Memory B cell (primary cell): ENCODE measurements around the gene UGT1A10.

Source experiments
- ATAC-seq: fragments of 150-1000 bp; cut with Tn5 transposase; 2 replicates; pipeline ENCODE4 v1.10.0; 2021; ENCODE audit warnings: low read depth, mild to moderate bottlenecking, moderate library complexity
- DNase-seq, 2 donors: peaks; one replicate each; pipeline ENCODE4 v3.0.0; 2022; ENCODE audit warnings: low spot score in 2 of 2
- H3K27ac Mint-ChIP-seq: one replicate; pipeline ENCODE4 v1.8.0; 2022; ENCODE audit warnings: mild to moderate bottlenecking, moderate library complexity, mixed read lengths
- H3K27me3 Mint-ChIP-seq: one replicate; pipeline ENCODE4 v1.8.0; 2022; ENCODE audit warnings: mixed read lengths
- H3K36me3 Mint-ChIP-seq: one replicate; pipeline ENCODE4 v1.8.0; 2022; ENCODE audit warnings: mild to moderate bottlenecking, mixed read lengths
- H3K4me1 Mint-ChIP-seq: one replicate; pipeline ENCODE4 v1.8.0; 2022; ENCODE audit warnings: mixed read lengths
- H3K4me3 Mint-ChIP-seq: one replicate; pipeline ENCODE4 v1.8.0; 2022; ENCODE audit warnings: mild to moderate bottlenecking, moderate library complexity, mixed read lengths
- H3K9me3 Mint-ChIP-seq: one replicate; pipeline ENCODE4 v1.8.0; 2022; ENCODE audit warnings: mixed read lengths

UGT1A10 gene

GRCh38 chr2:233671290-233672161 is 35.3 kb downstream of the UGT1A10 start, which contains the start of gene UGT1A9:
Gene UGT1A9 (plus strand): TSS chr2:233671898. CDS start chr2:233671935, 37 bp downstream.
- Mint-ChIP-seq H3K9me3 (peaks cover 2% of the 10 kb centered on the region), H3K4me1 (no peaks in the 10 kb centered on the region), H3K27ac (no peak within 1 kb of the TSS), H3K4me3 (no peak within 1 kb of the TSS), H3K27me3 (peaks cover 12% of the 10 kb centered on the region), H3K36me3 (peaks cover 2% of the 10 kb centered on the region)
- no peak for DNase-seq
- ATAC-seq = no peak

GRCh38 chr2:233672886-233673285 is 36.6 kb downstream of the UGT1A10 start:
- H3K27ac Mint-ChIP-seq = no peak overlapping the region
- DNase-seq (no peak), ATAC-seq (no peak)
- peaks cover 2% of the 10 kb centered on the region for H3K9me3 Mint-ChIP-seq
- H3K4me1 Mint-ChIP-seq = no peaks in the 10 kb centered on the region
- no peak overlapping the region for H3K4me3 Mint-ChIP-seq
- H3K27me3 Mint-ChIP-seq = peaks cover 12% of the 10 kb centered on the region
- peaks cover 2% of the 10 kb centered on the region for H3K36me3 Mint-ChIP-seq

GRCh38 chr2:233673896-233674295 is 37.6 kb downstream of the UGT1A10 start:
- Mint-ChIP-seq H3K4me3 (no peak overlapping the region), H3K4me1 (no peaks in the 10 kb centered on the region), H3K9me3 (no peaks in the 10 kb centered on the region), H3K36me3 (no peaks in the 10 kb centered on the region), H3K27ac (no peak overlapping the region), H3K27me3 (peaks cover 14% of the 10 kb centered on the region)
- no peak for ATAC-seq
- no peak for DNase-seq

GRCh38 chr2:233674314-233674713 is 38.1 kb downstream of the UGT1A10 start:
- Mint-ChIP-seq H3K36me3 (no peaks in the 10 kb centered on the region), H3K4me1 (no peaks in the 10 kb centered on the region), H3K9me3 (no peaks in the 10 kb centered on the region), H3K27ac (no peak overlapping the region), H3K4me3 (no peak overlapping the region), H3K27me3 (peaks cover 14% of the 10 kb centered on the region)
- DNase-seq = no peak
- no peak for ATAC-seq

- DNase-seq (no peak), ATAC-seq (no peak)
- Mint-ChIP-seq H3K27me3 (peaks cover 14% of the 10 kb centered on the region), H3K36me3 (no peaks in the 10 kb centered on the region), H3K4me3 (no peak overlapping the region), H3K4me1 (no peaks in the 10 kb centered on the region), H3K27ac (no peak overlapping the region), H3K9me3 (no peaks in the 10 kb centered on the region)
Measured at GRCh38 chr2:233674995-233675394, 38.7 kb downstream of the UGT1A10 start.

GRCh38 chr2:233676046-233676445 is 39.8 kb downstream of the UGT1A10 start:
- DNase-seq (no peak), ATAC-seq (no peak)
- Mint-ChIP-seq H3K4me1 (no peaks in the 10 kb centered on the region), H3K4me3 (no peak overlapping the region), H3K36me3 (no peaks in the 10 kb centered on the region), H3K27me3 (peaks cover 10% of the 10 kb centered on the region), H3K9me3 (no peaks in the 10 kb centered on the region), H3K27ac (no peak overlapping the region)

GRCh38 chr2:233679196-233679595 is 42.9 kb downstream of the UGT1A10 start:
- H3K4me1 Mint-ChIP-seq = no peaks in the 10 kb centered on the region
- H3K27ac Mint-ChIP-seq = no peak overlapping the region
- H3K9me3 Mint-ChIP-seq = no peaks in the 10 kb centered on the region
- ATAC-seq (no peak), DNase-seq (no peak)
- H3K36me3 Mint-ChIP-seq = no peaks in the 10 kb centered on the region
- no peak overlapping the region for H3K4me3 Mint-ChIP-seq
- H3K27me3 Mint-ChIP-seq = peaks cover 7% of the 10 kb centered on the region

- no peaks in the 10 kb centered on the region for H3K4me1 Mint-ChIP-seq
- no peaks in the 10 kb centered on the region for H3K36me3 Mint-ChIP-seq
- peaks cover 4% of the 10 kb centered on the region for H3K27me3 Mint-ChIP-seq
- H3K4me3 Mint-ChIP-seq = no peak overlapping the region
- no peak for ATAC-seq
- no peaks in the 10 kb centered on the region for H3K9me3 Mint-ChIP-seq
- H3K27ac Mint-ChIP-seq = no peak overlapping the region
- DNase-seq = no peak
Measured at GRCh38 chr2:233680361-233681045, 44.3 kb downstream of the UGT1A10 start.

GRCh38 chr2:233681521-233682099 is 45.4 kb downstream of the UGT1A10 start, which contains the start of gene UGT1A7:
Gene UGT1A7 (plus strand): TSS chr2:233681901. CDS start chr2:233681938, 37 bp downstream.
- Mint-ChIP-seq H3K27me3 (peaks cover 6% of the 10 kb centered on the region), H3K36me3 (no peaks in the 10 kb centered on the region), H3K27ac (no peak within 1 kb of the TSS), H3K9me3 (no peaks in the 10 kb centered on the region), H3K4me1 (no peaks in the 10 kb centered on the region), H3K4me3 (no peak within 1 kb of the TSS)
- DNase-seq (no peak), ATAC-seq (no peak)

- DNase-seq (no peak), ATAC-seq (no peak)
- no peak overlapping the region for H3K4me3 Mint-ChIP-seq
- H3K27me3 Mint-ChIP-seq = peaks cover 12% of the 10 kb centered on the region
- H3K9me3 Mint-ChIP-seq = no peaks in the 10 kb centered on the region
- no peaks in the 10 kb centered on the region for H3K36me3 Mint-ChIP-seq
- no peak overlapping the region for H3K27ac Mint-ChIP-seq
- H3K4me1 Mint-ChIP-seq = peaks cover 6% of the 10 kb centered on the region
Measured at GRCh38 chr2:233684640-233685039, 48.4 kb downstream of the UGT1A10 start.

GRCh38 chr2:233686928-233687327 is 50.7 kb downstream of the UGT1A10 start:
- H3K4me3 Mint-ChIP-seq = no peak overlapping the region

GRCh38 chr2:233688341-233688740 is 52.1 kb downstream of the UGT1A10 start:
- H3K4me3 Mint-ChIP-seq = no peak overlapping the region

More at GRCh38 chr2:233686928-233687327, 50.7 kb downstream of the UGT1A10 start:
- no peaks in the 10 kb centered on the region for H3K36me3 Mint-ChIP-seq
- peaks cover 12% of the 10 kb centered on the region for H3K27me3 Mint-ChIP-seq
- no peak overlapping the region for H3K27ac Mint-ChIP-seq
- peaks cover 6% of the 10 kb centered on the region for H3K4me1 Mint-ChIP-seq
- H3K9me3 Mint-ChIP-seq = no peaks in the 10 kb centered on the region
- DNase-seq (no peak), ATAC-seq (no peak)

GRCh38 chr2:233689031-233689430 is 52.8 kb downstream of the UGT1A10 start:
- Mint-ChIP-seq H3K4me3 (no peak overlapping the region), H3K27me3 (peaks cover 12% of the 10 kb centered on the region), H3K4me1 (peaks cover 6% of the 10 kb centered on the region), H3K36me3 (no peaks in the 10 kb centered on the region), H3K27ac (no peak overlapping the region), H3K9me3 (no peaks in the 10 kb centered on the region)
- ATAC-seq (no peak), DNase-seq (no peak)

More at GRCh38 chr2:233688341-233688740, 52.1 kb downstream of the UGT1A10 start:
- peaks cover 12% of the 10 kb centered on the region for H3K27me3 Mint-ChIP-seq
- H3K4me1 Mint-ChIP-seq = peaks cover 6% of the 10 kb centered on the region
- H3K36me3 Mint-ChIP-seq = no peaks in the 10 kb centered on the region
- H3K9me3 Mint-ChIP-seq = no peaks in the 10 kb centered on the region
- H3K27ac Mint-ChIP-seq = no peak overlapping the region
- no peak for ATAC-seq
- no peak for DNase-seq

- no peak overlapping the region for H3K27ac Mint-ChIP-seq
- ATAC-seq = no peak
- peaks cover 6% of the 10 kb centered on the region for H3K4me1 Mint-ChIP-seq
- H3K4me3 Mint-ChIP-seq = no peak overlapping the region
- H3K36me3 Mint-ChIP-seq = no peaks in the 10 kb centered on the region
- peaks cover 12% of the 10 kb centered on the region for H3K27me3 Mint-ChIP-seq
- H3K9me3 Mint-ChIP-seq = no peaks in the 10 kb centered on the region
- DNase-seq = no peak
Measured at GRCh38 chr2:233689501-233689900, 53.3 kb downstream of the UGT1A10 start.
